ENCODE measurements around the gene ZBTB3. TPM values are rescaled to one million over a fixed set of nuclear protein-coding genes. Genes with fewer than 3 reads are reported as not detected.

The ZBTB3 gene
- total RNA-seq, 1 experiment from 2014 or later = 3.3 TPM

- H3K36me3 ChIP-seq (ENCODE audit: low read depth, low read length) = peaks cover 19% of the 10 kb centered on the region
- no peaks in the 10 kb centered on the region for H3F3A ChIP-seq (ENCODE audit: low read length, unreplicated experiment)
- ChIA-PET POLR2A (ENCODE audit: unreplicated experiment) (interaction anchor here (1.4 to 2.8 kb wide), 2 partner anchors 26 to 57 kb away, joined by 7 to 19 read pairs; partner anchors contain the start of genes LBHD1, UQCC3 and ZBTB3), CTCF (interaction anchor here (0.6 kb wide), 1 partner anchor 39 kb away, joined by 4 read pairs; no protein-coding TSS in a partner anchor)
- peak within 1 kb of the TSS; percentile 85 for H3K9ac ChIP-seq (ENCODE audit: low read length)
- H3K4me3 ChIP-seq (ENCODE audit: low read length) = peak within 1 kb of the TSS; percentile 91
- H2AFZ ChIP-seq (ENCODE audit: low read length) = peak within 1 kb of the TSS; percentile 97
- ATAC-seq (peak; percentile 57), DNase-seq (peak; percentile 87)
- BruUV-seq (replicated peaks) = TSS peak; percentile 86
- H4K20me1 ChIP-seq (ENCODE audit: low read length) = peaks cover 33% of the 10 kb centered on the region
- no peaks in the 10 kb centered on the region for H3K9me2 ChIP-seq (replicated peaks; ENCODE audit: low read length)
- H3K79me2 ChIP-seq (ENCODE audit: low read length) = peaks cover 79% of the 10 kb centered on the region
- H3K9me3 ChIP-seq (ENCODE audit: low read length) = no peaks in the 10 kb centered on the region
- peak within 1 kb of the TSS; percentile 88 for H3K4me2 ChIP-seq (ENCODE audit: low read length)
- peaks cover 9% of the 10 kb centered on the region for H3K4me1 ChIP-seq (ENCODE audit: insufficient read depth, low read length)
- peak within 1 kb of the TSS; percentile 90 for H3K27ac ChIP-seq (ENCODE audit: low read length)
- TF ChIP-seq, protein P1, sequence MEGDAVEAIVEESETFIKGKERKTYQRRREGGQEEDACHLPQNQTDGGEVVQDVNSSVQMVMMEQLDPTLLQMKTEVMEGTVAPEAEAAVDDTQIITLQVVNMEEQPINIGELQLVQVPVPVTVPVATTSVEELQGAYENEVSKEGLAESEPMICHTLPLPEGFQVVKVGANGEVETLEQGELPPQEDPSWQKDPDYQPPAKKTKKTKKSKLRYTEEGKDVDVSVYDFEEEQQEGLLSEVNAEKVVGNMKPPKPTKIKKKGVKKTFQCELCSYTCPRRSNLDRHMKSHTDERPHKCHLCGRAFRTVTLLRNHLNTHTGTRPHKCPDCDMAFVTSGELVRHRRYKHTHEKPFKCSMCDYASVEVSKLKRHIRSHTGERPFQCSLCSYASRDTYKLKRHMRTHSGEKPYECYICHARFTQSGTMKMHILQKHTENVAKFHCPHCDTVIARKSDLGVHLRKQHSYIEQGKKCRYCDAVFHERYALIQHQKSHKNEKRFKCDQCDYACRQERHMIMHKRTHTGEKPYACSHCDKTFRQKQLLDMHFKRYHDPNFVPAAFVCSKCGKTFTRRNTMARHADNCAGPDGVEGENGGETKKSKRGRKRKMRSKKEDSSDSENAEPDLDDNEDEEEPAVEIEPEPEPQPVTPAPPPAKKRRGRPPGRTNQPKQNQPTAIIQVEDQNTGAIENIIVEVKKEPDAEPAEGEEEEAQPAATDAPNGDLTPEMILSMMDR (conservative IDR thresholded peaks at IDR 0.05; ENCODE audit: low read depth, low read length) = no peak
- TF ChIP-seq EZH2phosphoT487 (IDR thresholded peaks at IDR 0.05; ENCODE audit: borderline replicate concordance, low read length) (no peak), EZH2 (IDR thresholded peaks at IDR 0.05; ENCODE audit: low read length, unreplicated experiment) (no peak)
- intact Hi-C loops (cut with micrococcal nuclease) = loop anchor here (1.0 to 10.0 kb wide), 6 partner anchors 22 to 1456 kb away; partner anchors contain the start of genes BSCL2, GNG3, SLC3A2 and STIP1
- no peaks in the 10 kb centered on the region for H3K27me3 ChIP-seq (ENCODE audit: low read length)
These were observed 25.6 kb downstream of the ZBTB3 start, which contains the start of gene TTC9C for GRCh38 chr11:62728171-62728988. TTC9C (plus strand) TSS chr11:62728486; CDS start chr11:62728849, 363 bp downstream.

GRCh38 chr11:62727872-62728170 is 26.1 kb downstream of the ZBTB3 start:
- TF ChIP-seq, protein P1 (conservative IDR thresholded peaks at IDR 0.05; ENCODE audit: low read depth, low read length) = no peak
- TF ChIP-seq EZH2 (IDR thresholded peaks at IDR 0.05; ENCODE audit: low read length, unreplicated experiment) (no peak), EZH2phosphoT487 (IDR thresholded peaks at IDR 0.05; ENCODE audit: borderline replicate concordance, low read length) (no peak)
- Histone ChIP-seq H3K27me3 (ENCODE audit: low read length) (no peaks in the 10 kb centered on the region), H3K27ac (ENCODE audit: low read length) (peak overlapping the region; percentile 90), H3K4me2 (ENCODE audit: low read length) (peak overlapping the region; percentile 88), H3K9ac (ENCODE audit: low read length) (peak overlapping the region; percentile 85), H3K9me2 (replicated peaks; ENCODE audit: low read length) (no peaks in the 10 kb centered on the region), H3K79me2 (ENCODE audit: low read length) (peaks cover 79% of the 10 kb centered on the region), H2AFZ (ENCODE audit: low read length) (peak overlapping the region; percentile 97), H3K36me3 (ENCODE audit: low read depth, low read length) (peaks cover 18% of the 10 kb centered on the region), H4K20me1 (ENCODE audit: low read length) (peaks cover 35% of the 10 kb centered on the region), H3F3A (ENCODE audit: low read length, unreplicated experiment) (no peaks in the 10 kb centered on the region), H3K9me3 (ENCODE audit: low read length) (no peaks in the 10 kb centered on the region), H3K4me3 (ENCODE audit: low read length) (peak overlapping the region; percentile 91), H3K4me1 (ENCODE audit: insufficient read depth, low read length) (peaks cover 9% of the 10 kb centered on the region)
- POLR2A ChIA-PET (ENCODE audit: unreplicated experiment) = interaction anchor here (0.6 to 2.8 kb wide), 5 partner anchors 26 to 63 kb away, joined by 3 to 19 read pairs (median 7); partner anchors contain the start of genes C11orf98, CSKMT, LBHD1 and TAF6L
- ATAC-seq (peak; percentile 55), DNase-seq (peak; percentile 99)
- no TSS peak for BruUV-seq (replicated peaks)
- intact Hi-C loops (cut with micrococcal nuclease) = loop anchor here (1.0 to 10.0 kb wide), 7 partner anchors 21 to 1457 kb away; partner anchors contain the start of genes BSCL2, GNG3, SLC3A2 and STIP1
- CTCF ChIA-PET = interaction anchor here (0.6 to 1.5 kb wide), 4 partner anchors 11 to 152 kb away, joined by 3 to 9 read pairs (median 5); partner anchors contain the start of gene TMEM179B
